Cardiac fibroblast (primary cell): ENCODE data around the gene NLGN1.

Source experiments
- DNase-seq, 2 donors: peaks; one replicate each; pipeline versions ENCODE4 v3.0.0 to v3.0.0-alpha.2; 2010; ENCODE audit warnings: low read depth in 2 of 2
- H3K4me3 ChIP-seq, 2 donors: replicated peaks in 1 of 2; 1 replicate in 1 of 2; 2 replicates in 1 of 2; pipeline ENCODE4 v1.5.1; 2011; ENCODE audit warnings: low read depth in 2 of 2, low read length in 2 of 2, mild to moderate bottlenecking in 2 of 2, moderate library complexity in 1 of 2
- TF ChIP-seq, protein P1 (sequence below): IDR thresholded peaks from one replicate; pipeline ENCODE4 v1.5.1; 2011; ENCODE audit warnings: low read depth, mild to moderate bottlenecking, low read length, inconsistent platforms

NLGN1 gene

DNA sequence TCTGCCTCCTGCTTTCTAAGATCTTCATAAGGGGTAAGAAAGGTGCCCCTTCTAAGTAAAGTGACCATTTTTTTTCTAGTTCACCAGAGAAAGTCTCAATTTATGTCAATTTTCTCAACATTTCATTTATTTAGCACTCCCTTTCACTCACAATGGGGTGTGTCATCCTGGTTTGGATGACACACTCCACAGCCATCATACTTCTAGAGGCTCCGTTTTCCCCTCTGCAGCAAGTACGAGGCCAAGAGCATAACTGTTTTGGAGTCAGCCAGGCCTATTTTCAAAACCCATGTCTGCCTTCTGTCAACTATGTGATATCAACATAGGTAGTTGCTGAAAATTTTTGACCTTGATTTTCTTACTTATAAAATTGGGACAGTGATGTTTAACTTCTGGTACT is 703.2 kb downstream of the NLGN1 start:
- peak in 1 of 2 donors; percentile 8 for DNase-seq
- TF ChIP-seq, protein P1, sequence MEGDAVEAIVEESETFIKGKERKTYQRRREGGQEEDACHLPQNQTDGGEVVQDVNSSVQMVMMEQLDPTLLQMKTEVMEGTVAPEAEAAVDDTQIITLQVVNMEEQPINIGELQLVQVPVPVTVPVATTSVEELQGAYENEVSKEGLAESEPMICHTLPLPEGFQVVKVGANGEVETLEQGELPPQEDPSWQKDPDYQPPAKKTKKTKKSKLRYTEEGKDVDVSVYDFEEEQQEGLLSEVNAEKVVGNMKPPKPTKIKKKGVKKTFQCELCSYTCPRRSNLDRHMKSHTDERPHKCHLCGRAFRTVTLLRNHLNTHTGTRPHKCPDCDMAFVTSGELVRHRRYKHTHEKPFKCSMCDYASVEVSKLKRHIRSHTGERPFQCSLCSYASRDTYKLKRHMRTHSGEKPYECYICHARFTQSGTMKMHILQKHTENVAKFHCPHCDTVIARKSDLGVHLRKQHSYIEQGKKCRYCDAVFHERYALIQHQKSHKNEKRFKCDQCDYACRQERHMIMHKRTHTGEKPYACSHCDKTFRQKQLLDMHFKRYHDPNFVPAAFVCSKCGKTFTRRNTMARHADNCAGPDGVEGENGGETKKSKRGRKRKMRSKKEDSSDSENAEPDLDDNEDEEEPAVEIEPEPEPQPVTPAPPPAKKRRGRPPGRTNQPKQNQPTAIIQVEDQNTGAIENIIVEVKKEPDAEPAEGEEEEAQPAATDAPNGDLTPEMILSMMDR = no peak
- H3K4me3 ChIP-seq = no peak overlapping the region

DNA sequence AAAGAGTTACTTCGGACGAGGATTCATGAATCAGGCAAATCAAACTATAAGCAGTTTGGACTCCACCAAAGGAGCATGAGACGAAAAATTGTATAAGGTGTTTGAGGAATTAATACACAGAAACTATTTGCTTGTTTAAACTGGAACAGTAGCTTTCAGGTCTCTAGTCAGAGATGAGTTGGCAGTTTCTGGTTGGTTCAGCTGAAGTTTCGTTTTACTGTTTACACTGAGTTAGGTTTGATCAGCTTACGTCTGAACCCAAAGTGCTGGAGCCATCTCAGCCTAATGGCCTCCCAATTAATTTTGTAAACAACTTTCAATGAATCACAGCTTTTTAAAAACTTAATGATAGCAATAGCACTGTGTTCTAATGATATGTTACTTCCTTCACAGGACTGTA is 703.7 kb downstream of the NLGN1 start:
- H3K4me3 ChIP-seq = no peak overlapping the region
- TF ChIP-seq, protein P1 = no peak
- DNase-seq = no peak

- DNase-seq = no peak
- TF ChIP-seq, protein P1 = no peak
- no peak overlapping the region for H3K4me3 ChIP-seq
Measured at GRCh38 chr3:174102274-174102673, 704.7 kb downstream of the NLGN1 start.

- no peak for DNase-seq
- TF ChIP-seq, protein P1 = no peak
Measured at GRCh38 chr3:174102866-174103265, 705.3 kb downstream of the NLGN1 start.

GRCh38 chr3:174110761-174111160 is 713.2 kb downstream of the NLGN1 start:
- H3K4me3 ChIP-seq = no peak overlapping the region
- TF ChIP-seq, protein P1 = no peak
- DNase-seq = no peak

More at GRCh38 chr3:174102866-174103265, 705.3 kb downstream of the NLGN1 start:
- H3K4me3 ChIP-seq = no peak overlapping the region

GRCh38 chr3:174111776-174112175 is 714.2 kb downstream of the NLGN1 start:
- no peak for DNase-seq
- TF ChIP-seq, protein P1 = no peak
- H3K4me3 ChIP-seq = no peak overlapping the region

- DNase-seq = peak in 1 of 2 donors; percentile 41
- no peak overlapping the region for H3K4me3 ChIP-seq
- TF ChIP-seq, protein P1 = no peak
Measured at GRCh38 chr3:174116421-174116820, 718.9 kb downstream of the NLGN1 start.
